Measurements from ENCODE around the gene LHFPL4.
"Not testable (repeated sequence)": the region's sequence is repeated elsewhere in the genome, so short reads cannot be mapped to it uniquely, and the experiment has no call there.

The LHFPL4 gene

GRCh38 chr3:9534429-9534828, 19.2 kb downstream of the LHFPL4 start:
- no peak for DNase-seq

- no peak for DNase-seq
These were observed 28.5 kb downstream of the LHFPL4 start for GRCh38 chr3:9525078-9525477.

DNA sequence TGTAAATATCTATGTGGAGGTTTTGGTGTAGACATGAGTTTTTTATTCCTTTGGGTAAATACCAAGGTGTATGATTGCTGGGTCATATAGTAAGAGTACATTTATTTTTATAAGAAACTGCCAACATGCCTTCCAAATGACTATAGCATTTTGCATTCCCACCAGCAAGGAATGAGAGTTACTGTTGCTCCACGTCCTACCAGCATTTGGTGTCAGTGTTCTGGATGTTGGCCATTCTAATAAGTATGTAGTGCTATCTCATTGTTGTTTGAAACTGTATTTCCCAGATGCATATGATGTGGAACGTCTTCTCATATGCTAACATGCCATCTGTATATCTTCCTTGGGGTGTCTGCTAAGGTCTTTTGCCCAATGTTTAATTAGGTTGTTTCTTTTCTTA, 38.7 kb downstream of the LHFPL4 start:
- DNase-seq = no peak

DNA sequence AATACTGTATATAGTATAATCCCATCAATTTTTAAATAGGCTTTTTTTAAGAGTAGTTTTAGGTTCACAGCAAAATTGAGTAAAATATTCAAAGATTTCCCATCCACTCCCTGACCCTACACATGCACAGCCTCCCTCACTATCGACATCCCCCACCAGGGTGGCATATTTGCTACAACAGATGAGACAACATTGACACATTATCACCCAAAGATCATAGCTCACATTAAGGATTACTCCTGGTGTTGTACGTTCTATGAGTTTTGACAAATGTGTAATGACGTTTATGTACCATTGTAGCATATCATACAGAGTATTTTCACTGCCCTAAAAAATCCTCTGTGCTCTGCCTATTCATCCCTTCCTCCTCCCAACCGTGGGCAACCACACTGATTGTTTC, 39.3 kb downstream of the LHFPL4 start:
- no peak for DNase-seq

- DNase-seq = no peak
These were observed 41.1 kb downstream of the LHFPL4 start for GRCh38 chr3:9512456-9513045.

DNA sequence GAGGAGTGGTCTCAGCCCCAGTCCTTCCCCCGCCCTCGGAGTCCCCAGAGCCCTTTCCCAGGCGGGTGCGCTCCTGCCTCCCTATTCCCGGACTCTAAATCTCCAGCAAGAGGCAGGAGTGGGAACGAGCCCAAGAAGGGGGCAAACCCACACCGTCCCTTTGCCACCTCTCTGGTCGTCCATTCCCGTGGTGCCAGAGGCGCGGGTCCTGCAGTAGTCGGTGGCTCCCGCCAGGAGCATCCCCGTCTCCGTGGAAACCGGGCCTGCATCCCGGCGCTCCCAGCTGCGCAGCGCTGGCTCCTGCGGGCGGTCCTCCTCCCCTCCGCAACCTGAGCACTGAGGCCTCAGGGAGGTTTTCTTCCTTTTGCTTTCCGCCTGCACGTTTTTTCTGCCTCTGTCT, 44.8 kb downstream of the LHFPL4 start:
- no peak for DNase-seq

DNA sequence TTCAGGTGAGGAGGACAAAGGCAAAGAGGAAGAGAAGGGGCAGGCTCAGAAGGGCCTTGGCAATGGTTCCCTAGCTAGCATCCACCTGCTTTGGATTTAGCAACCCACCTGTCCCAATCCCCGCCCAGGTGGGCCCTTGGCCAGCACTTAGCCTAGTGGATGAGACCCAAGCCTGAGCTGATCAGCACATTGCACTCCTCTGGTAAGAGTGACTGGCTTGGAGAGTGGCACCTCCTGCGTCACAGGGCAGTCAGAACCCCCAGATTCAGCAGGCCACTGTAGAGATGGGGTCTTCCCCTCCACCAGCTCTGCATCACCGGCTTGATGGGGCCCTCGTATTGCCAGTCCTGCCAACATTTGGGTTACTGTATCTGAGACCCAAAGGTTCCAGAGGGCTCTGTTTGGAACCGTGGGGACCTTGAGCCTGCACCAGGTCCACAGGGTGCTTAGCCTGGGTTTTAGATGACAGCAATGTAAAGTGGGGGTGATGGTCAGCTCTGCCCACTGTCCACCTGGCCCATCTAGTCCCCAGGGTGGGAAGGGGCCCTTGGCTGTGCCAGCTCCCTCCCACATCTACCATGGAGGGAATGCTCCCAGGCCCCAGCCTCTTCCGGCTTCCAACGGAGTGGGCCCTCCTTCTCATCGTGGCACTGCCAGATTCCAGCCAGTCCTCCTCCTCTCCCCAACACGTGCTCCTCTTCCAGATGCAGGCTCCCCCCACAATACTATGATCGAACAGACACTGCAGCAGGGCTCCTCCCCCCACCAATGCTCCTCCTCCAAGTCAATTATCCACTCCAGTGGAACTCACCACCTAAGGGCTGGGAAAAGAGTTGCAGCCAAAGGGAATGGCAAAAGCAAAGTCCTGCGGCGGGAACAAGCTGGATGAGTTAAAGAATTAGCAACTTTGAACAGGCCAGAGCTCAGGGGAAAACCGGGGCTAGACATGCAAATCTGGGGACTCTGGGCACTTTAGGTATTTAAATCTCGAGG, 45.7 kb downstream of the LHFPL4 start:
- DNase-seq = no peak

DNA sequence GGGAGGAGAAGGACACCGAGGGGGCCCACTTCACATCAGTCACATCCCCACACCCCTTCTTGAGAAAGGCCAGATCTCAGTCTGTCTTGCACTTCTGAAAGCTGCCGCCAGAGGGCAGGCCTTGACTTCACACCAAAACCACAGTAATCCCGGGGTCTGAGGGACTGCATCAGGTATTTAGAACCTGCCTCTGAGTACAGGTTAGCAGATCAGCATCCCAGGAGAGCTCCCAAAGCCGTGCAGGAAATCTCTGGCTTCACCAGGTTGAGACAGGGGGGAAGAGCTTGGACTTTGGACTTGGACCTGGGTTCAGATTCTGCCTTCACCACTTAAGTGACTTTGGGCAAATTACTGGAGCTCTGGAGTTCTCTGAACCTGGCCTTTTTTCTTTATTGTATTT, 50.3 kb downstream of the LHFPL4 start:
- no peak for DNase-seq

- DNase-seq = no peak
These were observed 52.4 kb downstream of the LHFPL4 start for GRCh38 chr3:9501226-9501625.

- no peak for DNase-seq
These were observed 53.2 kb downstream of the LHFPL4 start for GRCh38 chr3:9500108-9501050.

DNA sequence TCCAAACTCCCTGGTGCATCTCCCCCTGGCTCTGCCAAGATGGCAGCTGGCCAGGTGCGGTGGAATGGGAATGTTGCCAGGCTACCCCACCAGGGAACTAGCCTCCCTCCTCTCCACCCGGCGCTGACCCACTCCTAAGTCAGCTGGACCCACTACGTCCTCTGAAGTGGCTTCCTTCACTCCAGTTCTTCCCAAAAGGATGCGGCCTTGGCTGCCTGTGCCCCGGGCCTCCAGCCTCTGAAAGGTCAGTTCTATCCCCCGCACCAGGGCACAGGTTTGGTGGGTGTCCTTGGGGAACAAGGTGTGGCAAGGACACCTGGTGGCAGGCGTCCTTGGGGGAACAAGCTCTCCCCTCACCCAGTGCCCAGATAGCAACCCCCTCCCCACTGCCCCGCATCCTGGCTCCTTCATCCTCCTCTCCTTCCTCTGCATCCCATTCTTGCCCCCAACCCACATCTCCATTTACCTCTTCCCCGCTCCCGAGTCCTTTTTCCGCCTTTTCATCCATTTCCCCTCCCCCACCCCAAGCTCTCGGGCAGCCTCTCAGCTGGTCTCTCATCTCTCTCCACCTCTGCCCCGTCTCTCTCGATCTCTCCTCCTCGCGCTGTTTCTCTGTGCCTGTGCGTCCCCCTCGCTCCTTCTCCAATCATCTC, 54.0 kb downstream of the LHFPL4 start:
- DNase-seq = no peak

GRCh38 chr3:9498781-9499180, 54.8 kb downstream of the LHFPL4 start:
- DNase-seq = no peak

DNA sequence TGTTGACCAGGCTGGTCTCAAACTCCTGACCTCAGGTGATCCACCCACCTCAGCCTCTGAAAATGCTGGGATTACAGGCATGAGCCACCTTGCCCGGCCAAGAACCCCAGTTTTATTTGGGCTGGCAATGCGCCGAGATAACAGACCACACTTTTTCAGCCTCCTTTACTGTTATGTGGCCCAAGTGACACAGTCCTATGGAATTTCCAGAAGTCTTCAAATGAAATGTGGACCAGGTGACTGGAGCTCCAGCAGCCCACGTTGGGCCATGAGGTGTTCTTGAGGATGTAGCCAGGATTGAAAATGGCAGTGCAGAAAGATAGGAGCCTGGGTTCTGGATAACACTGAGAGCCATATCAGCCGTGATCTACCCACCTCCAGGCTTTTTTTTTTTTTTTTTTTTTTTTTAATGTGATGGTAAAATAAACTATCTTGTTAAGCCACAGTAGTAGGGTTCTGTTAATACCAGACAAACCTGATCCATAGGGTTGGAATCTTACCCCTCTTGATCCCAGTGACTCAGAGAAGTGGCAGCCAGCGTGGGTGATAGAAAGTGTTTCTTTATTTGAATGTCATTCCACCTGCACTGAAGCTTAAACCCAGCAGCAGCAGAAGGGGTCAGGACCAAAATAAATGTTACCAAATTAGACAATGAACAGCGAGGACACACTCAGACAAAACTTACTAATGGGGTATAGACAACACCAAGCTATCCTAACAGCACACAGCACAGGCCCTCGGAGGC, 55.6 kb downstream of the LHFPL4 start:
- DNase-seq = no peak

DNA sequence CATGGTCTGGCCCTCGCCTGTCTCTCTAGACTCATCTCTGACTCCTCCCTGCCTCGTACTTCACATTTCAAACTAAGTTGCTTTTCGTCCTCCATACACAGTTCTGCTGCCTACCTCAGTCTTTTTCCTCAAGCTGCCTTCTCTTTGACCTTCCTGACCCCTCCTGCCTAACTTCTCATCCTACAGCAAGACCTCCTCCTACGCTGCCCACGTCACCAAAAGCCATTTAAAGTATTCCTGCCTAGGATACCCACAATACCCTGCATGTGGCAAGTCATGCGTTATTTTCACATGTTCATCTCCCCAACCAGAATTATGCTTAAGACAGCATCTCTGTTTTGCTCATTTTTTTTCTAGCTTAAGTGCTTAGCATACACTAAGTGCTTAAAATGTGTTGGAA, 56.7 kb downstream of the LHFPL4 start:
- no peak for DNase-seq

GRCh38 chr3:9494036-9494435, 59.6 kb downstream of the LHFPL4 start:
- DNase-seq = not testable (repeated sequence)

- DNase-seq = no peak
These were observed 62.1 kb downstream of the LHFPL4 start for GRCh38 chr3:9491506-9491905.

DNA sequence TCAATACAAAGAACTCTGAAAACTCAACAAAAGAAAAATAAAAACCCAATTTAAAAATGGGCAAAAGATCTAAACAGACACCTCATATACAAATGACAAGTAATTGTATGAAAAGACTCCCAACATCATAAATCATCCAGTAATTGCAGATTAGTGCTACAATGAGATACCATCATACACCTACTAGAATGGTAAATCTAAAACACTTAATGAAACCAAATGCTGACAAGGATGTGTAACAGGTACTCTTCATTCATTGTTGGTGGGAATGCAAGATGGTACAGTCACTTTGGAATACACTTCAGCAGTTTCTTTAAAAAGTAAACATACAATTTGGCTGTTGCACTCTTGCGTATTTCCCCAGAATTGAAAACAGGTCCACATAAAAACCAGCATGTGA, 68.4 kb downstream of the LHFPL4 start:
- DNase-seq = no peak

GRCh38 chr3:9480265-9480664, 73.4 kb downstream of the LHFPL4 start:
- DNase-seq = no peak

DNA sequence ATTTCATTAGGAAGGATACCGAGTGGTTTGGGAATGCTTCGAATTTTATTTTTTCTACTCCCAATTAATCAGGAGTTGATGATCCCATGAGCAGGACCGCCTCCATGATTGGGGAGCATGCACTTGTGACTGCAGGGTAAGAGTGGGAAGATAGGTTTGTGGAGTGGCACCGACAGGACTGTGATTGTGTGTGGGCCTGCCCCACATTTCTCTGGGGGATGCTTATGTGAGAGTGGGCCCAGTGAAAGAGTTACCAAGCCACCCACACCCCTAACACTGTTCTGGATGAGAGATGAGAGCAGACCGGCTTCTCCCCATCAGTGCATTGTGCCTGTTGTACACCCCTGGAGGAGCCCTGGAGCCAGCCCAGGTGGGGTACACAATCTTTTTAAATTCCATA, 76.7 kb downstream of the LHFPL4 start:
- no peak for DNase-seq

- DNase-seq = no peak
These were observed 79.1 kb downstream of the LHFPL4 start for GRCh38 chr3:9474482-9474881.

DNA sequence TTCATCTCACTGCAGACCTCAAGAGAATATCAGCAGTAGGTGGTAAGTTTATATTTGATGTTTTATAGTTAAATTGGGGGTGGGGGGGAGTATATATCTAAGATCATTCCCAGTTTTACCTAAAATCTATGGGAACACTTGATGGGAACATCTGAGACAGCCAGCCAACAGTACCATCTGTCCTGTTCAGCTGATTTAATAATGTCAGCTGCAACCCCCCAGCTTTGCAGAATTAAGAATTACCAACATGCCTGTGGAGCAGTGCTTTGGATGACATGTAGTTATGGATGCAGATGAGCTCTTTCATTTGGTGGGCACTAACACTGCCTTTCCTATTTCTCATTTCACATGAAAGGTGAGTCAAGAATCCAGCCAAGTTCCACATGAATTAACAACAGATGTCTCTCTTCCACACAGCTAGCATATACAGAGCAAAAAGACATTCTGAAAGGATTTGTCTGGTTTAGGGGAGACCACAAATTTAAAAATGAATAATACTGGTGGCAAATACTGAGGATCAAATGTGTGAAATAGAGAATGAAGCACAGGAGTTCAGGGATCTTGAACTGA, 80.0 kb downstream of the LHFPL4 start:
- DNase-seq = no peak

- no peak for DNase-seq
These were observed 83.6 kb downstream of the LHFPL4 start for GRCh38 chr3:9469986-9470385.

Data from NCI-H524 treated with DMSO at 0.1 percent for 48 hours (cell line).